Sigmoid colon (tissue), 4 donors: Measurements from ENCODE around the gene PEX5L.

Experiments used
- EP300 ChIP-seq, 4 donors: sonication (generic); formaldehyde crosslinking; IDR thresholded peaks; one replicate each; pipeline ENCODE4 v1.6.1; 2017; ENCODE audit warnings: antibody characterized with exemption in 4 of 4
- TF ChIP-seq, protein P1 (sequence below), 4 experiments: fragments of 450-650 bp in 3 of 4; fragments of 200-600 bp in 1 of 4; IDR thresholded peaks; one replicate each; pipeline ENCODE4 v1.5.1; 2016 to 2019; ENCODE audit warnings: antibody characterized with exemption in 4 of 4, mild to moderate bottlenecking in 3 of 4, moderate library complexity in 2 of 4

GRCh38 chr3:179955286-179955685, 81.5 kb downstream of the PEX5L start:
- TF ChIP-seq EP300 (IDR thresholded peaks at IDR 0.05) = no peak
- TF ChIP-seq, protein P1, sequence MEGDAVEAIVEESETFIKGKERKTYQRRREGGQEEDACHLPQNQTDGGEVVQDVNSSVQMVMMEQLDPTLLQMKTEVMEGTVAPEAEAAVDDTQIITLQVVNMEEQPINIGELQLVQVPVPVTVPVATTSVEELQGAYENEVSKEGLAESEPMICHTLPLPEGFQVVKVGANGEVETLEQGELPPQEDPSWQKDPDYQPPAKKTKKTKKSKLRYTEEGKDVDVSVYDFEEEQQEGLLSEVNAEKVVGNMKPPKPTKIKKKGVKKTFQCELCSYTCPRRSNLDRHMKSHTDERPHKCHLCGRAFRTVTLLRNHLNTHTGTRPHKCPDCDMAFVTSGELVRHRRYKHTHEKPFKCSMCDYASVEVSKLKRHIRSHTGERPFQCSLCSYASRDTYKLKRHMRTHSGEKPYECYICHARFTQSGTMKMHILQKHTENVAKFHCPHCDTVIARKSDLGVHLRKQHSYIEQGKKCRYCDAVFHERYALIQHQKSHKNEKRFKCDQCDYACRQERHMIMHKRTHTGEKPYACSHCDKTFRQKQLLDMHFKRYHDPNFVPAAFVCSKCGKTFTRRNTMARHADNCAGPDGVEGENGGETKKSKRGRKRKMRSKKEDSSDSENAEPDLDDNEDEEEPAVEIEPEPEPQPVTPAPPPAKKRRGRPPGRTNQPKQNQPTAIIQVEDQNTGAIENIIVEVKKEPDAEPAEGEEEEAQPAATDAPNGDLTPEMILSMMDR (IDR thresholded peaks at IDR 0.05) = no peak
